ENCODE measurements around the gene NEK6. TPM values are rescaled to one million over a fixed set of nuclear protein-coding genes. Genes with fewer than 3 reads are reported as not detected.

Gene NEK6
- polyA plus RNA-seq, 2 of the 4 experiments (the other 2 are of a cell fraction): 26.1 to 33.7 TPM

DNA sequence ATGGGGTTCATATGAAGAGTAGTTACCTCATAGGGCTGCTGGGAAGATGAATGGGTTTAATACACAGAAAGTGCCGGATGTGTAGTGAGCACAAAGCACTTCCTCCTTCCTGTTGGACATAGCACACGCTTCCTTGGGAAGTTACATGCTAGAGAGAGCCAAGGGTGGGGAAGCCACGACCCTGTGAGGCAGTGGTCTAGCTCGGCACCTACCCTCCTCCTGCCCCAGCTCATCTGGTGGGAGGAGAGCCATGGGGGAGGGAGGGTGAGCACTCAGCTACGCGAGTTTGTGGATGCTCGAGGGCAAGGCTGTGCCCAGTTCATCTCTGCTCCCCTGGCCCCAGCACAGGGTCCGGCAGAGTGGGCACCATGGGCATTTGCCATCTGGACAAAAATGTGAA, 43.6 kb upstream of the NEK6 start:
- FAIRE-seq (no peak), DNase-seq (ENCODE audit: low read depth in 1 of 2, low spot score in 1 of 2) (no peak), ATAC-seq (no peak)
- WGBS (ENCODE audit: missing lambda C conversion rate): 65% methylated on average over 8 of the region's 8 CpGs
- ChIA-PET CTCF (interaction anchor here (1.0 to 1.3 kb wide), 3 partner anchors 7 to 87 kb away, joined by 3 to 4 read pairs (median 3); no protein-coding TSS in a partner anchor), POLR2A (no interaction called here)
- TF ChIP-seq FOSL2 (IDR thresholded peaks at IDR 0.05) (no peak), FOSL2 (CRISPR knock-in tag; IDR thresholded peaks at IDR 0.05) (no peak), RFX5 (IDR thresholded peaks at IDR 0.05) (no peak), CEBPB (IDR thresholded peaks at IDR 0.05) (no peak), RARB (CRISPR knock-in tag; IDR thresholded peaks at IDR 0.05) (no peak), FOXS1 (CRISPR knock-in tag; IDR thresholded peaks at IDR 0.05) (no peak), BHLHE40 (IDR thresholded peaks at IDR 0.05; ENCODE audit: low read depth, low read length) (no peak), FOSB (CRISPR knock-in tag; IDR thresholded peaks at IDR 0.05) (no peak), NPAS2 (CRISPR knock-in tag; IDR thresholded peaks at IDR 0.05; ENCODE audit: borderline replicate concordance) (no peak), ESRRA (IDR thresholded peaks at IDR 0.05; ENCODE audit: borderline replicate concordance, low read length) (no peak), PBX3 (IDR thresholded peaks at IDR 0.05) (no peak), ZC3H11A (IDR thresholded peaks at IDR 0.05) (no peak), EP300 (IDR thresholded peaks at IDR 0.05) (no peak)
- TF ChIP-seq, protein P1, sequence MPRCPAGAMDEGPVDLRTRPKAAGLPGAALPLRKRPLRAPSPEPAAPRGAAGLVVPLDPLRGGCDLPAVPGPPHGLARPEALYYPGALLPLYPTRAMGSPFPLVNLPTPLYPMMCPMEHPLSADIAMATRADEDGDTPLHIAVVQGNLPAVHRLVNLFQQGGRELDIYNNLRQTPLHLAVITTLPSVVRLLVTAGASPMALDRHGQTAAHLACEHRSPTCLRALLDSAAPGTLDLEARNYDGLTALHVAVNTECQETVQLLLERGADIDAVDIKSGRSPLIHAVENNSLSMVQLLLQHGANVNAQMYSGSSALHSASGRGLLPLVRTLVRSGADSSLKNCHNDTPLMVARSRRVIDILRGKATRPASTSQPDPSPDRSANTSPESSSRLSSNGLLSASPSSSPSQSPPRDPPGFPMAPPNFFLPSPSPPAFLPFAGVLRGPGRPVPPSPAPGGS (IDR thresholded peaks at IDR 0.05): no peak
- TF ChIP-seq, protein P2, sequence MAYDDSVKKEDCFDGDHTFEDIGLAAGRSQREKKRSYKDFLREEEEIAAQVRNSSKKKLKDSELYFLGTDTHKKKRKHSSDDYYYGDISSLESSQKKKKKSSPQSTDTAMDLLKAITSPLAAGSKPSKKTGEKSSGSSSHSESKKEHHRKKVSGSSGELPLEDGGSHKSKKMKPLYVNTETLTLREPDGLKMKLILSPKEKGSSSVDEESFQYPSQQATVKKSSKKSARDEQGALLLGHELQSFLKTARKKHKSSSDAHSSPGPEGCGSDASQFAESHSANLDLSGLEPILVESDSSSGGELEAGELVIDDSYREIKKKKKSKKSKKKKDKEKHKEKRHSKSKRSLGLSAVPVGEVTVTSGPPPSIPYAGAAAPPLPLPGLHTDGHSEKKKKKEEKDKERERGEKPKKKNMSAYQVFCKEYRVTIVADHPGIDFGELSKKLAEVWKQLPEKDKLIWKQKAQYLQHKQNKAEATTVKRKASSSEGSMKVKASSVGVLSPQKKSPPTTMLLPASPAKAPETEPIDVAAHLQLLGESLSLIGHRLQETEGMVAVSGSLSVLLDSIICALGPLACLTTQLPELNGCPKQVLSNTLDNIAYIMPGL (CRISPR knock-in tag; IDR thresholded peaks at IDR 0.05; ENCODE audit: borderline replicate concordance): no peak
- Histone ChIP-seq H3K4me3 (no peak overlapping the region), H3K4me2 (no peak overlapping the region), H3K9me3 (no peaks in the 10 kb centered on the region), H3K27ac (no peak overlapping the region), H3K4me1 (peaks cover 8% of the 10 kb centered on the region)

DNA sequence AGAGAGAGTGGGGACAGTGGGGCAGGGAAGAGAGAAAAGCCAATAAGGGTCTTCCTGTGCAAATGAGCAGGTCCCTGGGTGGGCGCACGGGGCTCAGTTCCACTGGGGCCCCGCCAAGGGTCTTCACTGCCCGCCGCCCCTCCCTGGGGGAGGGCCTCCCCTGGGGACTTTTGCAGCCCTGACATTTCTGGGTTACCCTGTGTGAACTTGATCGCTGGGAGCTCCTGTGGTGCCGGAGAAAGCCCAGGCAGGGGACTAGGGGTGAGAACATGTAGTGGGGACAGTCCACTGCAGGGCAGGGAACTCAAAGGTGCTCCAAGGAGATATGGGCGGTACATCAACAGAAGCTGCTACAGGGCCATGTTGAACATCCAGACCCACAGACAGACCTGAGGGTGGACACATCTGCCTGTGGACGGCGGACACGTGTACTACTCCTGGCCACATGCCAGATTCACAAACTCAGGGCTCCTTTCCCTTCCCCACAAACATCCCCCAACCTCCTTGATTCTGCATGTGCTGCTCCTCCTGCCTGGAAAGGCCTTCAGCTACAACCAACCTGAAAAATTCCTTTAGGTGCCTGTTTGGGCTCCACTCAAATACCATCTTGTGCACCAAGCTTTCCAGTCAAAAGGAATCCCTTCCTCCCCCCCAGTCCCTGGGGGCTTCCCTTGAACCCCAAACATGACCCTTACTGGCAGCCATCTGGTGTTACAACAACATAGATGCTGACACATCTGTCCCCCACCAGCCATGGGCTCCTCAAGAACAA, 43.0 kb upstream of the NEK6 start:
- POLR2A ChIA-PET: no interaction called here
- Histone ChIP-seq H3K4me1 (peaks cover 8% of the 10 kb centered on the region), H3K27ac (no peak overlapping the region), H3K4me2 (no peak overlapping the region), H3K4me3 (no peak overlapping the region), H3K9me3 (no peaks in the 10 kb centered on the region)
- WGBS (ENCODE audit: missing lambda C conversion rate): 53% methylated on average over 11 of the region's 11 CpGs
- ATAC-seq (no peak), DNase-seq (ENCODE audit: low read depth in 1 of 2, low spot score in 1 of 2) (no peak), FAIRE-seq (no peak)
- CTCF ChIA-PET: interaction anchor here (0.8 to 1.7 kb wide), 4 partner anchors 8 to 102 kb away, joined by 3 to 4 read pairs (median 4); no protein-coding TSS in a partner anchor
- TF ChIP-seq CBX8 (IDR thresholded peaks at IDR 0.05) (no peak), ATOH8 (CRISPR knock-in tag; IDR thresholded peaks at IDR 0.05; ENCODE audit: low read depth) (no peak), PBX3 (IDR thresholded peaks at IDR 0.05) (no peak), HEYL (CRISPR knock-in tag; IDR thresholded peaks at IDR 0.05) (no peak)
